SK-N-SH (cell line): ENCODE data around the gene DNHD1. TPM values are rescaled to one million over a fixed set of nuclear protein-coding genes. Genes with fewer than 3 reads are reported as not detected.

ENCODE experiments used
- CTCF ChIA-PET: fragments of 300-600, 350-600 bp; formaldehyde crosslinking; extraction: SDS; loops from one replicate; lab custom pipeline; 2021; lab: Yijun Ruan, JAX
- POLR2A ChIA-PET: fragments of 350-600 bp; sonication (Branson Sonifier 250); formaldehyde crosslinking; extraction: SDS; loops from one replicate; lab custom pipeline; 2020; ENCODE audit warnings: antibody characterized with exemption, inconsistent platforms; lab: Yijun Ruan, JAX
- DNase-seq: peaks from one replicate; pipeline ENCODE4 v3.0.0; 2012
- H2AFZ ChIP-seq: fragments of 200-600 bp; sonication (generic); 2 replicates; pipeline ENCODE4 v1.8.1; 2016; ENCODE audit warnings: antibody characterized with exemption, mild to moderate bottlenecking, low read depth
- H3F3A ChIP-seq: fragments of 200-600 bp; sonication (generic); replicated peaks from 2 replicates; pipeline ENCODE3; 2016; ENCODE audit warnings: antibody characterized with exemption, mild to moderate bottlenecking; ENCODE audit not compliant: insufficient read depth
- H3K27ac ChIP-seq, 2 experiments: fragments of 200-500 bp in 1 of 2; fragments of 200-600 bp in 1 of 2; sonication (Bioruptor generic) in 1 of 2; sonication (generic), shearing (Covaris generic) in 1 of 2; 2 replicates each; pipeline versions ENCODE4 v1.5.1 to v1.6.1; 2014 to 2016; ENCODE audit warnings: low read depth in 2 of 2, inconsistent platforms in 1 of 2, low read length in 1 of 2, mild to moderate bottlenecking in 1 of 2, mixed read lengths in 1 of 2
- H3K27me3 ChIP-seq: fragments of 200-600 bp; sonication (generic), shearing (Covaris generic); 2 replicates; pipeline ENCODE4 v1.6.1; 2016; ENCODE audit warnings: mixed run types; ENCODE audit not compliant: insufficient read depth
- H3K36me3 ChIP-seq, 2 experiments: fragments of 200-500 bp in 1 of 2; fragments of 200-600 bp in 1 of 2; sonication (Bioruptor generic) in 1 of 2; sonication (generic) in 1 of 2; replicated peaks in 1 of 2; 2 replicates each; pipeline versions ENCODE3 to v1.5.1; 2014 to 2016; ENCODE audit warnings: low read length in 1 of 2, mild to moderate bottlenecking in 1 of 2; ENCODE audit not compliant: insufficient read depth in 2 of 2, control insufficient read depth in 1 of 2
- H3K4me1 ChIP-seq, 2 experiments: fragments of 200-500 bp in 1 of 2; fragments of 200-600 bp in 1 of 2; sonication (Bioruptor generic) in 1 of 2; sonication (generic), shearing (Covaris generic) in 1 of 2; 2 replicates each; pipeline versions ENCODE4 v1.5.1 to v1.6.1; 2014 to 2016; ENCODE audit warnings: low read depth in 1 of 2, low read length in 1 of 2, mixed run types in 1 of 2; ENCODE audit not compliant: insufficient read depth in 2 of 2, control insufficient read depth in 1 of 2
- H3K4me2 ChIP-seq: fragments of 200-600 bp; sonication (generic), shearing (Covaris generic); 2 replicates; pipeline ENCODE4 v1.6.1; 2017; ENCODE audit warnings: mixed run types
- H3K4me3 ChIP-seq, 2 experiments: fragments of 200-500 bp in 1 of 2; fragments of 200-600 bp in 1 of 2; sonication (Bioruptor generic) in 1 of 2; sonication (generic), shearing (Covaris generic) in 1 of 2; 2 replicates each; pipeline versions ENCODE4 v1.5.1 to v1.8.1; 2014 to 2016; ENCODE audit warnings: low read depth in 2 of 2, inconsistent platforms in 1 of 2, low read length in 1 of 2, mild to moderate bottlenecking in 1 of 2, mixed read lengths in 1 of 2, moderate library complexity in 1 of 2
- H3K79me2 ChIP-seq: fragments of 200-600 bp; sonication (generic); 2 replicates; pipeline ENCODE4 v1.8.1; 2017; ENCODE audit warnings: mild to moderate bottlenecking; ENCODE audit not compliant: insufficient read depth
- H3K9ac ChIP-seq: fragments of 200-600 bp; sonication (generic); 2 replicates; pipeline ENCODE4 v1.6.1; 2017; ENCODE audit warnings: mixed run types
- H3K9me2 ChIP-seq: fragments of 200-600 bp; sonication (generic); 2 replicates; pipeline ENCODE4 v1.6.1; 2017; ENCODE audit warnings: mixed run types
- H3K9me3 ChIP-seq: fragments of 200-600 bp; sonication (generic); 2 replicates; pipeline ENCODE4 v1.6.1; 2017; ENCODE audit warnings: mixed run types, mild to moderate bottlenecking, moderate library complexity
- H4K20me1 ChIP-seq: fragments of 200-600 bp; sonication (generic); 2 replicates; pipeline ENCODE4 v1.6.1; 2017; ENCODE audit warnings: mild to moderate bottlenecking, mixed run types; ENCODE audit not compliant: insufficient read depth
- CTCF ChIP-seq: fragments of 200-600 bp; sonication (generic); IDR thresholded peaks from 2 replicates; pipeline ENCODE4 v1.6.1; 2017; ENCODE audit warnings: antibody characterized with exemption, mild to moderate bottlenecking, moderate library complexity
- ELF1 ChIP-seq: IDR thresholded peaks from 2 replicates; pipeline ENCODE4 v1.4.0; 2012
- EP300 ChIP-seq, 2 experiments: IDR thresholded peaks; 2 replicates each; pipeline versions ENCODE4 v1.4.0 to v1.6.1; 2012; ENCODE audit warnings: borderline replicate concordance in 1 of 2, low read depth in 1 of 2, low read length in 1 of 2
- EZH2phosphoT487 ChIP-seq: fragments of 200-600 bp; sonication (generic); IDR thresholded peaks from 2 replicates; pipeline ENCODE4 v1.6.1; 2017; ENCODE audit warnings: low read depth, mixed run types, mild to moderate bottlenecking, antibody characterized with exemption, moderate library complexity, borderline replicate concordance
- FOXM1 ChIP-seq: IDR thresholded peaks from 2 replicates; pipeline ENCODE4 v1.4.0; 2012; ENCODE audit warnings: low read depth, mild to moderate bottlenecking
- GABPA ChIP-seq: IDR thresholded peaks from 2 replicates; pipeline ENCODE4 v1.4.0; 2012; ENCODE audit warnings: low read depth, mild to moderate bottlenecking
- GATA2 ChIP-seq: sonication (generic); formaldehyde crosslinking; IDR thresholded peaks from 2 replicates; pipeline ENCODE4 v1.5.0; 2020; ENCODE audit warnings: mild to moderate bottlenecking, missing genetic modification reagents
- JUND ChIP-seq: IDR thresholded peaks from 2 replicates; pipeline ENCODE4 v1.4.0; 2012
- MEF2A ChIP-seq: IDR thresholded peaks from 2 replicates; pipeline ENCODE4 v1.4.0; 2012; ENCODE audit warnings: low read depth, borderline replicate concordance
- MXI1 ChIP-seq: IDR thresholded peaks from 2 replicates; pipeline ENCODE4 v1.6.1; 2012; ENCODE audit warnings: mild to moderate bottlenecking, low read depth, low read length, improper control_type of control experiment
- PBX3 ChIP-seq: IDR thresholded peaks from 2 replicates; pipeline ENCODE4; 2012
- RCOR1 ChIP-seq: fragments of 150-350 bp; IDR thresholded peaks from 2 replicates; pipeline ENCODE4 v1.6.1; 2017; ENCODE audit warnings: antibody characterized with exemption, low read length
- REST ChIP-seq: IDR thresholded peaks from 2 replicates; pipeline ENCODE4 v1.6.1; 2012; ENCODE audit warnings: mild to moderate bottlenecking, low read depth, low read length, moderate library complexity
- SMC3 ChIP-seq: IDR thresholded peaks from 2 replicates; pipeline ENCODE4 v1.6.1; 2012; ENCODE audit warnings: low read depth, low read length, improper control_type of control experiment
- TCF12 ChIP-seq: IDR thresholded peaks from 2 replicates; pipeline ENCODE4 v1.4.0; 2012
- TEAD4 ChIP-seq: IDR thresholded peaks from 2 replicates; pipeline ENCODE4 v1.4.0; 2012; ENCODE audit warnings: mild to moderate bottlenecking, borderline replicate concordance; ENCODE audit not compliant: insufficient read depth
- USF1 ChIP-seq: IDR thresholded peaks from 2 replicates; pipeline ENCODE4 v1.4.0; 2012; ENCODE audit warnings: low read depth, borderline replicate concordance
- YY1 ChIP-seq: IDR thresholded peaks from 2 replicates; pipeline ENCODE4 v1.4.0; 2012; ENCODE audit warnings: low read depth, mild to moderate bottlenecking
- ZBTB33 ChIP-seq: IDR thresholded peaks from 2 replicates; pipeline ENCODE4 v1.4.0; 2012; ENCODE audit warnings: low read depth, borderline replicate concordance
- WGBS: methylation state at CpG from one replicate; pipeline ENCODE4 v1.1.6; 2017; ENCODE audit warnings: low lambda C conversion rate; 5-methylcytosine and 5-hydroxymethylcytosine counted together
- polyA plus RNA-seq, 3 experiments: library from polyadenylated mRNA; depleted of rRNA; stranded (reverse); fragments of >200 nt; gene quantifications; 2 replicates each; pipeline ENCODE4 v1.2.3, GENCODE V29; 2012

DNHD1 gene
- polyA plus RNA-seq, 1 of the 3 experiments (the other 2 are of a cell fraction), result 5.3 TPM

GRCh38 chr11:6474413-6474792, 22.7 kb upstream of the DNHD1 start (continued):
- TF ChIP-seq PBX3 (no peak), SMC3 (no peak), YY1 (no peak), EZH2phosphoT487 (no peak), JUND (0 out of 2 replicates have a peak, but pooled peaks have one; percentile 21)

- H3K27ac ChIP-seq, result peak overlapping the region; percentile 93 to 96
- TF ChIP-seq GATA2, result no peak
- no peak for TF ChIP-seq GABPA
- TF ChIP-seq REST, result no peak
- TF ChIP-seq RCOR1, result no peak
- TF ChIP-seq MXI1, result no peak
- no peak for TF ChIP-seq TCF12
- no peak for TF ChIP-seq PBX3
- no peak for TF ChIP-seq SMC3
- TF ChIP-seq TEAD4, result no peak
- TF ChIP-seq USF1, result no peak
- TF ChIP-seq ZBTB33, result no peak
- no peak for TF ChIP-seq EP300 (IDR thresholded peaks at IDR 0.05; ENCODE audit: borderline replicate concordance in 1 of 2, low read depth in 1 of 2, low read length in 1 of 2)
- TF ChIP-seq MEF2A, result no peak
- TF ChIP-seq FOXM1, result no peak
- TF ChIP-seq CTCF, result no peak
- no peak for TF ChIP-seq ELF1
- H3K4me1 ChIP-seq, result peaks cover 8 to 19% of the 10 kb centered on the region in 2 experiments; a peak in 2 of 4 replicates
- no peaks in the 10 kb centered on the region for H3K9me2 ChIP-seq
- DNase-seq, result no peak
- CTCF ChIA-PET, result interaction anchor here (0.6 to 2.0 kb wide), 6 partner anchors 11 to 96 kb away, joined by 3 to 8 read pairs (median 4); no protein-coding TSS in a partner anchor
- H3K9me3 ChIP-seq, result no peaks in the 10 kb centered on the region
- POLR2A ChIA-PET, result no interaction called here
- H3K27me3 ChIP-seq, result no peaks in the 10 kb centered on the region
- 59% methylated on average over 3 of the region's 3 CpGs for whole genome bisulfite sequencing
- peak overlapping the region; percentile 89 for H3K4me2 ChIP-seq
- peaks cover 11 to 33% of the 10 kb centered on the region in 2 experiments for H3K36me3 ChIP-seq
- peak overlapping the region in 1 of 2 experiments; percentile 78; a peak in 2 of 4 replicates for H3K4me3 ChIP-seq
- H3F3A ChIP-seq, result peaks cover 22% of the 10 kb centered on the region
- no peaks in the 10 kb centered on the region for H4K20me1 ChIP-seq
- 0 out of 2 replicates have a peak overlapping the region, but pooled peaks have one; percentile 92 for H2AFZ ChIP-seq
- peak overlapping the region; percentile 91; the same call in 1 of the 2 replicates for H3K9ac ChIP-seq
- H3K79me2 ChIP-seq, result peaks cover 44% of the 10 kb centered on the region
Measured at GRCh38 chr11:6474806-6475500, 22.1 kb upstream of the DNHD1 start.
